Duodenal mucosa (tissue), 2 donors: ENCODE measurements around the gene NEU4.
"Not testable (repeated sequence)": the region's sequence is repeated elsewhere in the genome, so short reads cannot be mapped to it uniquely, and the experiment has no call there.

Experiments used
- H3K27ac ChIP-seq: one replicate; pipeline ENCODE4 v1.7.0; 2013; ENCODE audit warnings: low read depth, low read length
- H3K27me3 ChIP-seq, 2 donors: one replicate each; pipeline ENCODE4 v1.7.0; 2013; ENCODE audit warnings: low read length in 2 of 2, control low read depth in 1 of 2; ENCODE audit not compliant: insufficient read depth in 2 of 2, control insufficient read depth in 1 of 2
- H3K36me3 ChIP-seq, 2 donors: one replicate each; pipeline ENCODE4 v1.7.0; 2013; ENCODE audit warnings: low read length in 2 of 2, control low read depth in 1 of 2; ENCODE audit not compliant: insufficient read depth in 2 of 2, control insufficient read depth in 1 of 2
- H3K4me1 ChIP-seq, 2 donors: one replicate each; pipeline ENCODE4 v1.7.0; 2013; ENCODE audit warnings: low read length in 2 of 2, control low read depth in 1 of 2; ENCODE audit not compliant: insufficient read depth in 2 of 2, control insufficient read depth in 1 of 2
- H3K4me3 ChIP-seq, 2 donors: one replicate each; pipeline ENCODE4 v1.7.0; 2013; ENCODE audit warnings: low read length in 2 of 2, low read depth in 1 of 2
- H3K9ac ChIP-seq, 2 donors: one replicate each; pipeline ENCODE4 v1.7.0; 2013; ENCODE audit warnings: low read length in 2 of 2, low read depth in 1 of 2
- H3K9me3 ChIP-seq, 2 donors: one replicate each; pipeline ENCODE4 v1.7.0; 2013; ENCODE audit warnings: low read length in 2 of 2, control low read depth in 1 of 2; ENCODE audit not compliant: control insufficient read depth in 1 of 2

NEU4 gene

GRCh38 chr2:241775223-241776177 is 33.5 kb upstream of the NEU4 start:
- Histone ChIP-seq H3K4me3 (no peak overlapping the region), H3K9ac (no peak overlapping the region), H3K4me1 (peaks cover 15 to 18% of the 10 kb centered on the region in 2 donors), H3K27ac (no peak overlapping the region), H3K27me3 (no peaks in the 10 kb centered on the region), H3K9me3 (no peaks in the 10 kb centered on the region), H3K36me3 (no peaks in the 10 kb centered on the region)

GRCh38 chr2:241776336-241777169 is 32.4 kb upstream of the NEU4 start, which contains the start of gene GAL3ST2:
Gene GAL3ST2, plus strand, starts transcription at chr2:241776822. Its CDS starts 134 bp downstream, at chr2:241776956.
- Histone ChIP-seq H3K27ac (no peak within 1 kb of the TSS), H3K27me3 (no peaks in the 10 kb centered on the region), H3K9ac (no peak within 1 kb of the TSS), H3K9me3 (no peaks in the 10 kb centered on the region), H3K36me3 (no peaks in the 10 kb centered on the region), H3K4me1 (peaks cover 15 to 18% of the 10 kb centered on the region in 2 donors), H3K4me3 (no peak within 1 kb of the TSS)

GRCh38 chr2:241777170-241777685 is 31.8 kb upstream of the NEU4 start:
- no peaks in the 10 kb centered on the region for H3K27me3 ChIP-seq
- H3K9ac ChIP-seq = no peak overlapping the region
- no peak overlapping the region for H3K27ac ChIP-seq
- no peaks in the 10 kb centered on the region for H3K36me3 ChIP-seq
- H3K4me1 ChIP-seq = peaks cover 15 to 18% of the 10 kb centered on the region in 2 donors
- H3K9me3 ChIP-seq = no peaks in the 10 kb centered on the region
- no peak overlapping the region for H3K4me3 ChIP-seq

GRCh38 chr2:241777686-241778627 is 31.0 kb upstream of the NEU4 start:
- no peaks in the 10 kb centered on the region for H3K9me3 ChIP-seq
- no peaks in the 10 kb centered on the region for H3K36me3 ChIP-seq
- H3K27ac ChIP-seq = no peak overlapping the region
- H3K4me1 ChIP-seq = peaks cover 14 to 15% of the 10 kb centered on the region in 2 donors
- H3K4me3 ChIP-seq = no peak overlapping the region
- no peaks in the 10 kb centered on the region for H3K27me3 ChIP-seq
- H3K9ac ChIP-seq = no peak overlapping the region

GRCh38 chr2:241780939-241781569 is 27.9 kb upstream of the NEU4 start:
- no peak overlapping the region for H3K27ac ChIP-seq
- no peaks in the 10 kb centered on the region for H3K9me3 ChIP-seq
- no peaks in the 10 kb centered on the region for H3K27me3 ChIP-seq
- no peak overlapping the region for H3K4me3 ChIP-seq
- H3K36me3 ChIP-seq = no peaks in the 10 kb centered on the region
- no peak overlapping the region for H3K9ac ChIP-seq
- no peaks in the 10 kb centered on the region for H3K4me1 ChIP-seq

- not testable (repeated sequence) for H3K4me1 ChIP-seq, H3K27me3 ChIP-seq, H3K27ac ChIP-seq, H3K9ac ChIP-seq, H3K36me3 ChIP-seq, H3K4me3 ChIP-seq, H3K9me3 ChIP-seq
Measured at GRCh38 chr2:241782053-241782452, 26.9 kb upstream of the NEU4 start.

- no peaks in the 10 kb centered on the region for H3K27me3 ChIP-seq
- H3K9ac ChIP-seq = no peak overlapping the region
- no peak overlapping the region for H3K4me3 ChIP-seq
- no peaks in the 10 kb centered on the region for H3K36me3 ChIP-seq
- H3K9me3 ChIP-seq = no peaks in the 10 kb centered on the region
- H3K27ac ChIP-seq = no peak overlapping the region
- H3K4me1 ChIP-seq = no peaks in the 10 kb centered on the region
Measured at GRCh38 chr2:241788135-241788534, 20.9 kb upstream of the NEU4 start.

GRCh38 chr2:241788572-241788971 is 20.4 kb upstream of the NEU4 start:
- no peak overlapping the region for H3K27ac ChIP-seq
- H3K9me3 ChIP-seq = no peaks in the 10 kb centered on the region
- no peaks in the 10 kb centered on the region for H3K4me1 ChIP-seq

GRCh38 chr2:241791385-241791784 is 17.6 kb upstream of the NEU4 start:
- not testable (repeated sequence) for H3K4me3 ChIP-seq, H3K36me3 ChIP-seq, H3K27ac ChIP-seq, H3K4me1 ChIP-seq, H3K9ac ChIP-seq, H3K27me3 ChIP-seq, H3K9me3 ChIP-seq

More at GRCh38 chr2:241788572-241788971, 20.4 kb upstream of the NEU4 start:
- H3K27me3 ChIP-seq = no peaks in the 10 kb centered on the region
- H3K4me3 ChIP-seq = no peak overlapping the region
- no peak overlapping the region for H3K9ac ChIP-seq
- no peaks in the 10 kb centered on the region for H3K36me3 ChIP-seq
